Skeletal muscle tissue (tissue), 4 donors: ENCODE data around the gene ZNRF1. TPM values are rescaled to one million over a fixed set of nuclear protein-coding genes. Genes with fewer than 3 reads are reported as not detected.

Experiments
- H3K27ac ChIP-seq: one replicate; pipeline ENCODE4 v1.7.0; 2013; ENCODE audit warnings: mild to moderate bottlenecking, low read depth, low read length, inconsistent platforms
- H3K27me3 ChIP-seq, 3 donors: one replicate each; pipeline ENCODE4 v1.7.0; 2013; ENCODE audit warnings: low read length in 3 of 3; ENCODE audit not compliant: control insufficient read depth in 3 of 3, insufficient read depth in 3 of 3
- H3K36me3 ChIP-seq, 3 donors: one replicate each; pipeline ENCODE4 v1.7.0; 2013; ENCODE audit warnings: low read length in 3 of 3; ENCODE audit not compliant: control insufficient read depth in 3 of 3, insufficient read depth in 3 of 3
- H3K4me1 ChIP-seq, 3 donors: one replicate each; pipeline ENCODE4 v1.7.0; 2013; ENCODE audit warnings: low read length in 3 of 3, mild to moderate bottlenecking in 3 of 3; ENCODE audit not compliant: control insufficient read depth in 3 of 3, insufficient read depth in 3 of 3
- H3K4me3 ChIP-seq, 3 donors: one replicate each; pipeline ENCODE4 v1.7.0; 2013; ENCODE audit warnings: low read length in 3 of 3
- H3K9ac ChIP-seq, 3 donors: one replicate each; pipeline ENCODE4 v1.7.0; 2013; ENCODE audit warnings: low read length in 3 of 3, mild to moderate bottlenecking in 3 of 3, moderate library complexity in 2 of 3, low read depth in 1 of 3
- H3K9me3 ChIP-seq, 3 donors: one replicate each; pipeline ENCODE4 v1.7.0; 2013; ENCODE audit warnings: low read length in 3 of 3; ENCODE audit not compliant: control insufficient read depth in 3 of 3
- total RNA-seq: library from RNA; depleted of rRNA; stranded (reverse); fragments of >200 nt; gene quantifications from one replicate; pipeline ENCODE4 v1.2.3, GENCODE V29; 2014
- donor health status: Osteomylitis.

ZNRF1 gene
- total RNA-seq, 1 donor from 2014 or later: 7.8 TPM

DNA sequence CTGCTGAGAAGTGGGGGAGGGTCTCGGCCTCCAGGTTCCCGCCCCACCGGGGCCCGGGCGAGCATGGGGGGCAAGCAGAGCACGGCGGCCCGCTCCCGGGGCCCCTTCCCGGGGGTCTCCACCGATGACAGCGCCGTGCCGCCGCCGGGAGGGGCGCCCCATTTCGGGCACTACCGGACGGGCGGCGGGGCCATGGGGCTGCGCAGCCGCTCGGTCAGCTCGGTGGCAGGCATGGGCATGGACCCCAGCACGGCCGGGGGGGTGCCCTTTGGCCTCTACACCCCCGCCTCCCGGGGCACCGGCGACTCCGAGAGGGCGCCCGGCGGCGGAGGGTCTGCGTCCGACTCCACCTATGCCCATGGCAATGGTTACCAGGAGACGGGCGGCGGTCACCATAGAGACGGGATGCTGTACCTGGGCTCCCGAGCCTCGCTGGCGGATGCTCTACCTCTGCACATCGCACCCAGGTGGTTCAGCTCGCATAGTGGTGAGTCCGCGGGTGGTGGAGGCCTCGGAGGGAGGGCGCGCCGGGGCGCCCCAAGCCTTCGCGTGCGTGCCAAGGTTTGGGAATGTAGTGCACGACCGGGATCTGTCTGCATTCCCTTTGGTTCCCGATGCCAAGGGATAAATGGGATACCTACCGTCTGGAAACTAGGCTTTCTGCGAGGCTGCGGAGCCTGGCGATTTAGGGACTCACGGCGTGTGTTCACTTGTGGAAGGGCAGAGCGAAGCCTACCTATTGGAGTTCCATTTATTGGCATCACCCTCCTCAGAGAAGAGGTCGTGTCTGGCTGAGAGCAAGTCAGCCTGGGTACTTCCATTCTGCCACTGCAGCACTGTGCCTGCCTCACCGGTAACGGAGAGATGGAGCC is 1.0 kb downstream of the ZNRF1 start:
- Histone ChIP-seq H3K4me3 (peak overlapping the region; percentile 83 to 93 (median 92)), H3K4me1 (peaks cover 30 to 39% (median 33%) of the 10 kb centered on the region in 3 donors), H3K27me3 (no peaks in the 10 kb centered on the region), H3K9me3 (no peaks in the 10 kb centered on the region), H3K36me3 (peaks cover 0 to 4% (median 0%) of the 10 kb centered on the region in 3 donors), H3K9ac (peak overlapping the region; percentile 60 to 83 (median 77)), H3K27ac (peak overlapping the region; percentile 72)

- Histone ChIP-seq H3K27ac (peak overlapping the region; percentile 49), H3K4me3 (peak overlapping the region; percentile 83 to 93 (median 92)), H3K36me3 (peaks cover 0 to 4% (median 0%) of the 10 kb centered on the region in 3 donors), H3K9ac (peak overlapping the region; percentile 60 to 83 (median 77)), H3K9me3 (no peaks in the 10 kb centered on the region), H3K27me3 (no peaks in the 10 kb centered on the region), H3K4me1 (peaks cover 30 to 39% (median 33%) of the 10 kb centered on the region in 3 donors)
Observed at GRCh38 chr16:75000481-75001081, 1.8 kb downstream of the ZNRF1 start.

DNA sequence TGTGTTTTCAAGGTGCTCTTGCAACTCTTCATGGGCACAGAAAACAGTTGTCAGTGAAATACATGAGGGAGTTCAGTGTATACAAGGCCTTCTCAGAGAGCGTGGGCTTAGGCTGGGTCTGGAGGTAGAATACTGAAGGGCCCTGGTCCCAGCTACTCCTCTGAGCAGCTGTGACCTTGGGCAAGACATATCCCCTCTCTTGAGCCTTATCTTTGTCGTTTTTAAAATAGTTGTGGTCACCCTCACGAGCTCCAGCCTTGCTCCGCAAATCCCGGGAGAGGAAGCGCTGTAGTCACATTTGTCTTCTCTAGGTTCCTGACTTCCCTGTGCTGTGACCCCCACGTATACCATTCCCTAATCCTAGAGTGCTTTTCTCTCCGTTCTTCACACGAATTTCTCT is 3.6 kb downstream of the ZNRF1 start:
- Histone ChIP-seq H3K4me3 (peak overlapping the region in 1 of 3 donors; percentile 23), H3K9me3 (no peaks in the 10 kb centered on the region), H3K36me3 (peaks cover 0 to 4% (median 3%) of the 10 kb centered on the region in 3 donors), H3K27ac (no peak overlapping the region), H3K4me1 (peaks cover 30 to 42% (median 35%) of the 10 kb centered on the region in 3 donors), H3K27me3 (no peaks in the 10 kb centered on the region), H3K9ac (no peak overlapping the region)

GRCh38 chr16:75003931-75004330 is 5.1 kb downstream of the ZNRF1 start:
- Histone ChIP-seq H3K36me3 (peaks cover 0 to 4% (median 3%) of the 10 kb centered on the region in 3 donors), H3K9ac (no peak overlapping the region), H3K4me3 (no peak overlapping the region), H3K27ac (no peak overlapping the region), H3K9me3 (no peaks in the 10 kb centered on the region), H3K27me3 (no peaks in the 10 kb centered on the region), H3K4me1 (peaks cover 26 to 42% (median 32%) of the 10 kb centered on the region in 3 donors)

- peaks cover 0 to 4% (median 3%) of the 10 kb centered on the region in 3 donors for H3K36me3 ChIP-seq
- no peak overlapping the region for H3K9ac ChIP-seq
- no peaks in the 10 kb centered on the region for H3K27me3 ChIP-seq
- no peaks in the 10 kb centered on the region for H3K9me3 ChIP-seq
- H3K4me3 ChIP-seq: no peak overlapping the region
- no peak overlapping the region for H3K27ac ChIP-seq
- H3K4me1 ChIP-seq: peaks cover 26 to 42% (median 32%) of the 10 kb centered on the region in 3 donors
Observed at GRCh38 chr16:75004460-75004859, 5.6 kb downstream of the ZNRF1 start.

DNA sequence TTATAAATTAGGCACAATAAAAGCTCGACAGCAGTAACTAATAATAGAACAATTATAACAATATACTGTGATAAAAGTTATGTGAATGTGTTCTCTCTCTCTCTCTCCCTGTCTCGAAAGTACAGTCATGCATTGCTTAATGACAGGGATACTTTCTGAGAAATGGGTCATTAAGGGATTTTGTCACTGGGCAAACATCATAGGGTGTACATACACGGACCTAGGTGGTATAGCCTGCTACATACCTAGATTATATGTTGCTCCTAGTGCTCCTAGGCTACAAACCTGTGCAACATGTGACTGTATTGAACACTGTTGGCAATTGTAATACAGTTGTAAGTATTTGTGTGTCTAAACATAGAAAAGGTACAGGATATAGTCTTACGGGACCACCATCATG is 6.9 kb downstream of the ZNRF1 start:
- no peak overlapping the region for H3K9ac ChIP-seq
- no peak overlapping the region for H3K27ac ChIP-seq
- H3K36me3 ChIP-seq: peaks cover 0 to 4% (median 3%) of the 10 kb centered on the region in 3 donors
- H3K4me1 ChIP-seq: peaks cover 18 to 32% (median 23%) of the 10 kb centered on the region in 3 donors
- H3K4me3 ChIP-seq: no peak overlapping the region
- no peaks in the 10 kb centered on the region for H3K9me3 ChIP-seq
- H3K27me3 ChIP-seq: no peaks in the 10 kb centered on the region

DNA sequence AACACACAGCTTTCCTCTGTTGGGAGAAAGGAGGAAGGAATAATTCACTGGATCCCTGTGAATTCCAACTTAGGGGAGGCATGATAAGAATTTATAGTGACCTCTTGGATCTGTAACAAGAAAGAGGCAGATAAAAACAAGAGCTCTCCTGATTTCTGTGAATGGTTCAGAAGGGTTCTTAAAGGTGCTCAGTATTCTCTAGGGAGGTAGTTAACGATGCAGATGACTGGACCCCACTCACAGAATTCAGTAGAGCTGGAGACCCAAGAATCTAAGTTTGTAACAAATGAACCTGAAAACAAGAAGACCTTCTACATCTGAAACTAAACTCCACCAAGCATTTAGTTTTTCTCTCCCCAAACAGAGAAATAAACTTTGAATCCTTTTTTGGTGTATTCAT is 8.6 kb downstream of the ZNRF1 start:
- Histone ChIP-seq H3K4me1 (peaks cover 20 to 38% (median 20%) of the 10 kb centered on the region in 3 donors), H3K27ac (no peak overlapping the region), H3K36me3 (peaks cover 0 to 4% (median 3%) of the 10 kb centered on the region in 3 donors), H3K9ac (no peak overlapping the region), H3K27me3 (no peaks in the 10 kb centered on the region), H3K4me3 (no peak overlapping the region), H3K9me3 (no peaks in the 10 kb centered on the region)

- Histone ChIP-seq H3K27ac (no peak overlapping the region), H3K4me3 (no peak overlapping the region), H3K27me3 (no peaks in the 10 kb centered on the region), H3K4me1 (peaks cover 20 to 26% (median 25%) of the 10 kb centered on the region in 3 donors), H3K9me3 (no peaks in the 10 kb centered on the region), H3K36me3 (peaks cover 0 to 3% (median 0%) of the 10 kb centered on the region in 3 donors), H3K9ac (no peak overlapping the region)
Observed at GRCh38 chr16:75010427-75010826, 11.6 kb downstream of the ZNRF1 start.

DNA sequence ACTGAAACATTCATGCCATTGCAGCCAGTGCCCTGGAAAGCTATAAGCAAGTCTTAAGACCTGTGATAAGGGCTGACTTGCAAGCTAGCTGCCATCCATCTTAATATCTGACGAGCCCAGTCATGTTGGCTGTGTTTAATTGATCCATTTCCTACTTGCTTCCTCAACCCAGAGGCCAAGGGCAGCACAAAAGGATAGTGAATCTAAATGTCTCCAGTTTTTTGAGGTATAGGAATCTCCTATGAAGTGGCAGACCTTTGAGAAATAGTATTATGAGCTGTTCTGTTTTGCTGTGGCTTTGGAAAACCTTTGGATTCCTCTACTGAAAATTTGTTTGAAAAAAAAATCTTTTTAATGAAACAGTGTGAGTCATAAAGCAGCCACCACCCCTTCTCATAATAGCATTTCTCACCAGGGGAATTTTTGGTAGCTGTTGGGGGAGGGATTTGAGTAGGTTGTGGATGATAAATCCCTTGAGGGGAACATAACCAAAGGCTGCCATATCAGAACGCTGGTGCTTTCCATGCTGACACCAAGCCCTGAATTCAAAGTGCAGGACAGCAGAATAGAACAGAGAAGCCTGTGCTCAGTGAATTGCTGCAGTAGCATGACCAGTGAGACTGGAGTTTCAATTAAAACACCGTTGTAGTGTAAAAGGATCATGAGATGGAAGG is 12.9 kb downstream of the ZNRF1 start:
- H3K27ac ChIP-seq: peak overlapping the region; percentile 88
- no peaks in the 10 kb centered on the region for H3K27me3 ChIP-seq
- H3K4me1 ChIP-seq: peaks cover 17 to 27% (median 25%) of the 10 kb centered on the region in 3 donors
- H3K36me3 ChIP-seq: peaks cover 0 to 3% (median 0%) of the 10 kb centered on the region in 3 donors
- peak overlapping the region in 2 of 3 donors; percentile 16 to 47 for H3K9ac ChIP-seq
- H3K9me3 ChIP-seq: no peaks in the 10 kb centered on the region
- peak overlapping the region in 1 of 3 donors; percentile 46 for H3K4me3 ChIP-seq
